DOHH2 (cell line): ENCODE measurements around the gene B4GALT5.
"Not testable (repeated sequence)": the region's sequence is repeated elsewhere in the genome, so short reads cannot be mapped to it uniquely, and the experiment has no call there.

ENCODE experiments used
- H3F3A ChIP-seq: fragments of 200-600 bp; sonication (generic), shearing (Covaris generic); 2 replicates; pipeline ENCODE4 v1.6.0; 2016; ENCODE audit warnings: antibody characterized with exemption, mild to moderate bottlenecking; ENCODE audit not compliant: control insufficient read depth, insufficient read depth
- H3K27ac ChIP-seq: fragments of 200-600 bp; sonication (generic); 2 replicates; pipeline ENCODE4 v1.5.1; 2014; ENCODE audit warnings: low read depth, mild to moderate bottlenecking, low read length, moderate library complexity
- H3K27me3 ChIP-seq: fragments of 200-600 bp; sonication (generic); 2 replicates; pipeline ENCODE4 v1.6.1; 2014; ENCODE audit warnings: mild to moderate bottlenecking, low read length, mixed read lengths; ENCODE audit not compliant: control insufficient read depth
- H3K36me3 ChIP-seq: fragments of 200-600 bp; sonication (generic); 2 replicates; pipeline ENCODE4 v1.6.1; 2014; ENCODE audit warnings: mild to moderate bottlenecking, low read length, moderate library complexity, mixed read lengths; ENCODE audit not compliant: control insufficient read depth
- H3K4me1 ChIP-seq: fragments of 200-600 bp; sonication (generic); 2 replicates; pipeline ENCODE4 v1.6.1; 2014; ENCODE audit warnings: mild to moderate bottlenecking, low read length, mixed read lengths; ENCODE audit not compliant: control insufficient read depth
- H3K4me2 ChIP-seq: fragments of 200-600 bp; sonication (generic); 2 replicates; pipeline ENCODE4 v1.6.0; 2014; ENCODE audit warnings: mild to moderate bottlenecking, low read length, moderate library complexity
- H3K4me3 ChIP-seq: fragments of 200-600 bp; sonication (generic); 2 replicates; pipeline ENCODE4 v1.5.1; 2014; ENCODE audit warnings: mild to moderate bottlenecking, low read length, mixed read lengths
- H3K79me2 ChIP-seq: fragments of 200-600 bp; sonication (generic); 2 replicates; pipeline ENCODE4 v1.6.1; 2014; ENCODE audit warnings: mild to moderate bottlenecking, low read length, mixed read lengths; ENCODE audit not compliant: control insufficient read depth
- H3K9me2 ChIP-seq: fragments of 200-600 bp; sonication (generic); replicated peaks from 2 replicates; pipeline ENCODE4 v1.6.1; 2014; ENCODE audit warnings: mild to moderate bottlenecking, low read length, mixed read lengths; ENCODE audit not compliant: control insufficient read depth
- H3K9me3 ChIP-seq: fragments of 200-600 bp; sonication (generic); 2 replicates; pipeline ENCODE4 v1.6.1; 2014; ENCODE audit warnings: antibody characterized with exemption, low read length, mixed read lengths; ENCODE audit not compliant: control insufficient read depth, insufficient read depth
- H4K20me1 ChIP-seq: fragments of 200-600 bp; sonication (generic); 2 replicates; pipeline ENCODE4 v1.6.0; 2014; ENCODE audit warnings: low read depth, mild to moderate bottlenecking, antibody characterized with exemption, low read length, moderate library complexity; ENCODE audit not compliant: control insufficient read depth, insufficient read depth
- EZH2phosphoT487 ChIP-seq: fragments of 200-600 bp; sonication (generic); IDR thresholded peaks from 2 replicates; pipeline ENCODE4 v1.6.1; 2017; ENCODE audit warnings: borderline replicate concordance, mild to moderate bottlenecking, antibody characterized with exemption, low read length, moderate library complexity, mixed read lengths
- TF ChIP-seq, protein P1 (sequence below): fragments of 200-600 bp; sonication (generic); IDR thresholded peaks from one replicate; pipeline ENCODE4 v1.5.1; 2014; ENCODE audit warnings: antibody characterized with exemption, mild to moderate bottlenecking, low read depth, low read length; ENCODE audit not compliant: poor library complexity, severe bottlenecking

The B4GALT5 gene

DNA sequence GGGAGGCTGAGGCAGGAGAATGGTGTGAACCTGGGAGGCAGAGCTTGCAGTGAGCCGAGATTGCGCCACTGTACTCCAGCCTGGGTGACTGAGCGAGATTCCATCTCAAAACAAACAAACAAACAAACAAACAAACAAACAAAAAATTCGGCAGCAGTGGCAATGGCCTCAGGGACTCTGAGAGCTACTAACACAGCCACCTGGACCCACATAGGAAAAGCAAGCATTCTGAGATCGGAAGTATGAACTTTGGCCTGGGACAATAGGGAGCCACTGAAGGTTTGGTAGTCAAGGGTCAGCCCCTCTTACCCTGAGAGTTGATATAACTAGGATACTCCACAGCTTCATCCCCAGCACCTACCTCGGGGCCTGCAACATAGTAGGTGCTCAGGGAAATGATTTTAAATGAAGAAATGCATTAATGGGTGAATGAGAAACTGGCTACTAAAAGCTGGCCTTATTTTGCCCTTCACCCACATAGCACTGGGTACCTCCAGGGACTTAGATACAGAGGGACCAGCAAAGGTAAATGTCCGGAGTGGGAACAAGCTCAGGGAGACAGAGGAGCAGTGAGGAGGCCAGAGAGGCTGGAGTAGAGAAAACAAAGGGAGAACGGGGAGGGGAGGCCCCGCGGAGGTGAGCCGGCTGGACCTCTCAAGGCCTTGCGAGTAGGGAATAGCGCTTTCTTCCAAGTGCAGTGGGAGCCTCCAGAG lies 99.2 kb downstream of the B4GALT5 start:
- Histone ChIP-seq H4K20me1 (no peaks in the 10 kb centered on the region), H3K9me3 (no peaks in the 10 kb centered on the region), H3K9me2 (no peaks in the 10 kb centered on the region), H3K36me3 (no peaks in the 10 kb centered on the region), H3F3A (peaks cover 4% of the 10 kb centered on the region), H3K27me3 (no peaks in the 10 kb centered on the region), H3K4me2 (no peak overlapping the region), H3K4me3 (no peak overlapping the region), H3K27ac (no peak overlapping the region), H3K79me2 (no peaks in the 10 kb centered on the region), H3K4me1 (peaks cover 28% of the 10 kb centered on the region)
- TF ChIP-seq EZH2phosphoT487, result no peak
- TF ChIP-seq, protein P1, sequence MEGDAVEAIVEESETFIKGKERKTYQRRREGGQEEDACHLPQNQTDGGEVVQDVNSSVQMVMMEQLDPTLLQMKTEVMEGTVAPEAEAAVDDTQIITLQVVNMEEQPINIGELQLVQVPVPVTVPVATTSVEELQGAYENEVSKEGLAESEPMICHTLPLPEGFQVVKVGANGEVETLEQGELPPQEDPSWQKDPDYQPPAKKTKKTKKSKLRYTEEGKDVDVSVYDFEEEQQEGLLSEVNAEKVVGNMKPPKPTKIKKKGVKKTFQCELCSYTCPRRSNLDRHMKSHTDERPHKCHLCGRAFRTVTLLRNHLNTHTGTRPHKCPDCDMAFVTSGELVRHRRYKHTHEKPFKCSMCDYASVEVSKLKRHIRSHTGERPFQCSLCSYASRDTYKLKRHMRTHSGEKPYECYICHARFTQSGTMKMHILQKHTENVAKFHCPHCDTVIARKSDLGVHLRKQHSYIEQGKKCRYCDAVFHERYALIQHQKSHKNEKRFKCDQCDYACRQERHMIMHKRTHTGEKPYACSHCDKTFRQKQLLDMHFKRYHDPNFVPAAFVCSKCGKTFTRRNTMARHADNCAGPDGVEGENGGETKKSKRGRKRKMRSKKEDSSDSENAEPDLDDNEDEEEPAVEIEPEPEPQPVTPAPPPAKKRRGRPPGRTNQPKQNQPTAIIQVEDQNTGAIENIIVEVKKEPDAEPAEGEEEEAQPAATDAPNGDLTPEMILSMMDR, result no peak

DNA sequence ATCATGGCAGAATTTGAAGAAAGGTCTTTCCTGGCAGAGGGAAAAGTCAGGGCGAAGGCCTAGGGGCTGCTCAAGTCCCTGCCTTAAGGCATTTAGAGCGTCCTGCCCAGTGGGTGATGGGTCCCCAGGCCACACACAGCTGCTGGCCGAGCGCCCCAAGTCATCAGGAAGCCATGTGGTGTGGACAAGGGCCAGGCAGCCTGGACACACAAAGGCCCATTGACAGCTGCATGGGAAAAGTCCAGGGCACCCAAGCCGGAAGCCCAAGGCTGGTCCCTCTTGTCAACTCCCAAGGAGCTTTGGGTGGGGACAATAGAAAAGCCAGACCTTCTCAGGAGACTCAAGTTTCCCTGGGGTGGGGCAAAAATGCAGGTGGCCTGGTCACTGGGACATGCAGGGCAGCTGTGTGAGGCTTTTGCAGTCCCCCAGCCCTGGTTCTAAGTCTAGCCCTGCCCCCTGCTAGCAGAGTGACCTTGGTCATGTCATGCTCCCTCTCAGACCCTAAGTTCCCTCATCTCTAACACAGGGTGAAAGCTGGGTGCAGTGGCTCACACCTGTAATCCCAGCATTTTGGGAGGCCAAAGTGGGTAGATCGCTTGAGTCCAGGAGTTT lies 101.4 kb downstream of the B4GALT5 start:
- H3K4me3 ChIP-seq, result no peak overlapping the region
- H3K27me3 ChIP-seq, result peaks cover 7% of the 10 kb centered on the region
- TF ChIP-seq, protein P1, result no peak
- no peak for TF ChIP-seq EZH2phosphoT487
- H3K9me2 ChIP-seq, result no peaks in the 10 kb centered on the region
- H3K27ac ChIP-seq, result no peak overlapping the region
- H3K4me1 ChIP-seq, result peaks cover 19% of the 10 kb centered on the region
- no peaks in the 10 kb centered on the region for H4K20me1 ChIP-seq
- H3K4me2 ChIP-seq, result no peak overlapping the region
- H3K79me2 ChIP-seq, result no peaks in the 10 kb centered on the region
- no peaks in the 10 kb centered on the region for H3K36me3 ChIP-seq
- H3F3A ChIP-seq, result no peaks in the 10 kb centered on the region; the same call in 1 of the 2 replicates
- no peaks in the 10 kb centered on the region for H3K9me3 ChIP-seq

DNA sequence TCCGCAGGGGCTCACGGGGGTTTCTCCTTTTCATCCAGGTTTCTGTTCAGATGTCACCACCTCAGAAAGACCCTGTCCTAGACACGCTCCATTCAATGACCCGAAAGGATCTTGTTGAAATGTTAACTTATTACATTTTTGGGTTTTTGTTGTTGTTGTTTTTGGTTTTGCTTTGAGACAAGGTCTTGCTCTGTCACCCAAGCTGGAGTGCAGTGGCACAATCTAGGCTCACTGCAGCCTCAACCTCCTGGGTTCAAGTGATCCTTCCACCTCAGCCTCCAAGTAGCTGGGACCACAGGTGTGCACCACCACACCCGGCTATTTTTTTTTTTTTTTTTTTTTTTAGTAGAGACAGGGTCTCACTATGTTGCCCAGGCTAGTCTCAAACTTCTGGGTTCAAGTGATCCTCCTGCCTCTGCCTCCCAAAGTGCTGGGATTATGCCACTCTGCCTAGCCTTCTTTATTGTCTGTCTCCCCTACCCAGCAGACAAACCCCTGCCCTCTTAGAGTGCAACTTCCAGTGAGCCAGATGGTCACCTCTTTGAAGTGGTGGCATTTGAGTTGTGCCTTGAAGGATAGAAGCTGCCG lies 102.0 kb downstream of the B4GALT5 start:
- H3K79me2 ChIP-seq, H3K27ac ChIP-seq, H4K20me1 ChIP-seq, H3K9me2 ChIP-seq, H3K36me3 ChIP-seq, H3K27me3 ChIP-seq, H3F3A ChIP-seq, H3K9me3 ChIP-seq: not testable (repeated sequence)
- Histone ChIP-seq H3K4me2 (peak overlapping the region; percentile 49), H3K4me3 (peak overlapping the region; percentile 20), H3K4me1 (peaks cover 19% of the 10 kb centered on the region)
